Stimulated activated CD4-positive, alpha-beta T cell treated with anti-CD3 and anti-CD28 coated beads, Interleukin-12 subunit alpha, Interleukin-12 subunit beta, amount 100 ng/mL, for 48 hours (primary cell): ENCODE data around the gene CENPP.

Source experiments
- DNase-seq, 3 donors: peaks; one replicate each; pipeline ENCODE4 v3.0.0-alpha.2; 2020; ENCODE audit warnings: low read depth in 2 of 3, low spot score in 1 of 3

The CENPP gene

DNA sequence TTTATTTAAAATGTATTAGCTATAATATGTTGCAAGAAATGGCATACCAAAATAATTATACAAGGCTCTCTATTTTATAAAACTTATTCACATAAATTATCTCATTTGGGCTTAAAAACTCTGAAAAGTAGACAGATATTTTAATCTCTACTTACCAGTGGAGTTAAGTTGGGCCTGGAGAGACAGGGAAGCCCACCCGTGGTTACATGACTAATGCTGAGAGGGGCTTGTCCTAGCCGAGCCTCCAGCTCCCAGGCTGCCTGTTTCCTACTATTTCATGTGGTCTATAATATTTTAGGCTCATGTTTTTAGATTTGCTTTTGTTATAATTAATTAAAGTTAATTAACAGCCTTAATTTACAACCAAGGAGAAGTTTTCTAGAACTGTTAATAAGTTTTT, 177.4 kb downstream of the CENPP start:
- no peak for DNase-seq

DNA sequence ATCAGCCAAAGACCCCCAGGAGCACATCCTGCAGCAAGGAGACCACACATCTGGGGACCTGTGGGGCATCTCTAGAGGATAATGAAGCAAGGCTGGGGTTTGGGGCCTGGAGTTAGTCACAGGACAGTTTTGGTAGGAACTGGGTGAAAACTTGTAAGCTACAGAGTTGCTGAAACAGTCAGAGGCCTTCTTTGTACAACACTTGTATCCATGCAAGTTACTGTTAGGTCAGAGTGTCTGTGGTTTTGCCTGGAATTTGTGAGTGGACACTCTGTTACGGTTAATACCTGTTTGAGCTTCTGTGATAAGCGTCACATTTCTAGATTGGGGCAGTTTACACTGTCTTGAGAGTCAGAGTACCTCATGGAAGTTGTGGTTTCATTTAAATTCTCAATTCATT, 179.1 kb downstream of the CENPP start:
- DNase-seq = no peak

- no peak for DNase-seq
These were observed 180.6 kb downstream of the CENPP start for GRCh38 chr9:92506184-92506857.

DNA sequence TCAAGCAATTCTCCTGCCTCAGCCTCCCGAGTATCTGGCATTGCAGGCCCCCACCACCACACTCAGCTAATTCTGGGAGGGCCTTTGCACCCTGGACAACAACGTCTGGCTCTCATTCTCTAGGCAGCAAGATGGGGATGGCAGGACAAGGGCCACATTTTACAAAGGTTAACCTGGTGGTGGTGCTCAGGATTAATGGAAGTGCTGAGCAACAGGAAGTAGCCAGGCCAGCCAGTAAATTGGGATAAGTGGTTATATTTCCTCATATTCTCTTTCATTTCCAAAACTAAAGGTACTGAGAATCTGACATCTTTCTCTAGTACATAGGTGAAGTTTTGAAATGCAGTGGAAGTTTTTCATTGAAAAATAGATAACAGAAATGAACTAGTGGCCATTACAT, 181.3 kb downstream of the CENPP start:
- no peak for DNase-seq

- no peak for DNase-seq
These were observed 181.7 kb downstream of the CENPP start for GRCh38 chr9:92507496-92507895.

DNA sequence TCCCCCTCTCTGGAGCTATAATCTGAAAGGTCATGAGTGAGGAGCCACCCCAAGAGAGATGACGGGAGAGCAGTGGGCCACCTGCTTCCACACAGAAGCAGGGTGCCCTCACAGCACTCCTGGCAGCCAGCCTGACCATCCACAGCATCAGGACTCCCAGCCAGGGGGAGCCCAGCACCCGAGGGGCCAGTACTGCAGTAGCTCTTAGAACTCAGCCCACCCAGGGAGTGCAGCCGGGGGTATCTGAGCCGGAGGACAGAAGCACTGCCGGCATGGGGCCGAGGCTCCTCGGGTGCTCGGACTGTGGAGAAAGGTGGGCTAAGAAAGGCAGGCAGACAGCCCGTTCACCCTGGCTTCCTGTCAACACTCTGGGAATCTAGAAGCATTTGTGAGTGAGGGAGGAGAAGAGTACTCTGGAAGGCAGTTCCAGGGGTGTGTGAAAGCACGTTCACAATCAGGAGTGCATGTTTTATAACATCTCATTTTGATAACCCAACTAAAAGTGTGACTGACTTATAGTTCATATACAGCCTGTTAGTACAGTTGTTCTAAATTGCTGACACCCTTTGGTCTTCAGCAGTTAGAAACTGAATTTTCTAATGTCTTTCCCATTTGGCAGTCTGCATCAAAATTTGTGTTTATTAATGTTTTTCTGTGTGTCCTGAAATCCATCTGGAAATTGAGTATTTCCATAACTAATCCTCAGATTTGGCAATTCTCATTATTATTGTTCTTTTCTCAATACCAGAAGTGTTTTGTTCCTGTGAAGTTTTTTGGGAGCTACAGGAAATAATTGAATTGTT, 182.5 kb downstream of the CENPP start:
- no peak for DNase-seq

DNA sequence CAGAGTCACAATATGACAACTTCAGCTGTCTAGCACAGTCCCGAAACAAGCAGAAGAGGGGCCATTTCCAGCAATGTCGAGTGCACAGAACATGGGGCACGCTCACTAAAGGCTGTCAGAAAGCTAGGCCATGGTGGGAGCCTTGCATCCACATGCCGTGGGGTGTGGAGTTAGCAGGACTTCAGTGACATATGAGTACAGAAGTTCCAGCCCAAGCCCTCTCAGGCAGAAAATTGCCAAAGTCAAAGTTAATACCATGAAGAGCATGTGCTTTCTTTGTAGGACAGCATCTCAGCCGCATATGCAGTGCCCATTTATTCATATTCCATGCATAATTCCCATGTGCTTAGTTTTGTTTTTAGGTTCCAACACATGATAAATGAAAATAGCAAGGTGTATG, 183.3 kb downstream of the CENPP start:
- no peak for DNase-seq

DNA sequence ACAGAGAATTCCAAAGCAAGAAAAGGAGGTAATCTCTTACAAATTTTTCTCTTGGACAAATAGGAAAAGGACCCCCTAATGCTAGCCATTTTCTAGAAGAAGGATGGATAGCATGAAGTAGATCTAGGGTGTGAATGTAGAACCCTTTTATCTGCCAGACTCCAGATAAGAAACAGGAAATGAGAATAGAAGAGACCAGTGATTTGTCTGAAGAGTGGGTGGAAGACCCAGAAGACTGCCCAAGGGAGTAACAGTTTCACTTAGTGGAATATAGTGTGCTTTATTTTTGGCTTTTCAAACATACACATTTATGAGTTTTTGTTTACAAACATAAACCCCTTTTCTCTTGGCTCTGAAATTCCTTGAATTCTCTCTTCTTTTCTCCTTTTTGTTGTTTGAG, 185.0 kb downstream of the CENPP start:
- DNase-seq = no peak

- DNase-seq = no peak
These were observed 186.9 kb downstream of the CENPP start for GRCh38 chr9:92512622-92513021.

DNA sequence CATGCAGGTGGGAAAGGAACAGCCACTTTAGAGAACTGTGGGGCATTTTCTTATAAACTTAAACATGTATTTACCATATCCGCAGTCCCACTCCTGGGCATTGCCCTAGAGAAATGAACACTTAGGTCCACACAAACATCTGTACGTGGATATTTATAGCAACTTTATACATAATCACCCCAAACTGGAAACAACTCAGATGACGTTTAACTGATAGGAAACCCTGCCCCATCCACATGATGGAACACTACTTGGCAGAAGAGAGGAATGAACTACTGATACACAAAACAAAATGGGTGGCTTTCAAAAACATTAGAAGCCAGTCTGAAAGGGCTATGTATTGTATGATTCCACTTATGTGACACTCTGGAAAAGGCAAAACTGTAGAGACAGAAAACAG, 187.6 kb downstream of the CENPP start:
- no peak for DNase-seq

- no peak for DNase-seq
These were observed 188.9 kb downstream of the CENPP start for GRCh38 chr9:92514635-92515034.

- no peak for DNase-seq
These were observed 190.8 kb downstream of the CENPP start for GRCh38 chr9:92516521-92516920.

- no peak for DNase-seq
These were observed 191.3 kb downstream of the CENPP start for GRCh38 chr9:92517046-92517445.

DNA sequence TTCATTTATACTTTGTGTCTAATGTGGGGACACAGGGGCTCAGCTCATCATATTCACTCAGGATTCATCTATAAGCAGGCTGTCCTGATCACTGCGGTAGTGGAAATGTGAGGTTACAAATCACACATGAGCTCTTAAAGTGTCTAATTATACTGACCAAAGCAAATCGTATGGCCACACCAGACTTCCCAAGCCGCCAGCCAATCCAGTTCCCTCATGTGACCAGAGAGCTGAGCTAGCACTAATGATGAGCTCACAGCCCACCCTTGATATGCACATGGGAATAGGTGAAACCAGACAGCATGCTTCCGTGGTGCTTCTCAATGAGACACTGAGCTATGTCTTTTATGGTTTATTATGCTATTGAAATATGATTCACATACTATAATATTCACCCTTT, 192.4 kb downstream of the CENPP start:
- no peak for DNase-seq

GRCh38 chr9:92520837-92521236, 195.1 kb downstream of the CENPP start:
- DNase-seq = no peak

GRCh38 chr9:92522983-92523970, 197.5 kb downstream of the CENPP start:
- DNase-seq = no peak

DNA sequence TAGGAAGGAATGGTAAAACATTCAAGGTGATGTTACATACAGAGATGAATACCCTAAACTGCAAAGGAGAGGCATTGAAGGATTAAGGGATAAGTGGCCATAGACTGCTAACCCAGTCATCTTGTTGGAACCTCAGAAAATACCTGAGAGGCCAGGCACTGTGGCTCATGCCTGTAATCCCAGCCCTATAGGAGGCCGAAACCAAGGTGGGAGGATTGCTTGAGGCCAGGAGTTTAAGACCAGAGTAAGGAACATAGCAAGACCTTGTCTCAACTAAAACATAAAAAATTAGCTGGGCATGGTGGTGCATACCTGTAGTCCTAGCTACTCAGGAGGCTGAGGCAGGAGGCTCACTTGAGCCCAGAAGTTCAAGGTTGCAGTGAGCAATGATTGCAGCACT, 199.1 kb downstream of the CENPP start:
- no peak for DNase-seq

DNA sequence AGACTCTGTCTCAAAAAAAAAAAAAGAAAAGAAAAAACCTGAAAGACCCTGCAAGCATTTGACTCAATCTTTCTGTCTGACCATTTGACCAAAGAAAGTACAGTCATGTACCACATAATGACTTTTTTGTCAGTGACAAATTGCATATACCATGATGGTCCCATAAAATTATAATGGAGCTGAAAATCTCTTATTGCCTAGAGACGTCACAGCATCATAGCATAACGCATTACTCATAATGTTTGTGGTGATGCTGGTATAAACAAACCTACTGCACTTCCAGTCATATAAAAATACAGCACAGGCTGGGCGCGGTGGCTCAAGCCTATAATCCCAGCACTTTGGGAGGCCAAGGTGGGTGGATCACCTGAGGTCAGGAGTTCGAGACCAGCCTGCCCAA, 199.6 kb downstream of the CENPP start:
- DNase-seq = no peak

DNA sequence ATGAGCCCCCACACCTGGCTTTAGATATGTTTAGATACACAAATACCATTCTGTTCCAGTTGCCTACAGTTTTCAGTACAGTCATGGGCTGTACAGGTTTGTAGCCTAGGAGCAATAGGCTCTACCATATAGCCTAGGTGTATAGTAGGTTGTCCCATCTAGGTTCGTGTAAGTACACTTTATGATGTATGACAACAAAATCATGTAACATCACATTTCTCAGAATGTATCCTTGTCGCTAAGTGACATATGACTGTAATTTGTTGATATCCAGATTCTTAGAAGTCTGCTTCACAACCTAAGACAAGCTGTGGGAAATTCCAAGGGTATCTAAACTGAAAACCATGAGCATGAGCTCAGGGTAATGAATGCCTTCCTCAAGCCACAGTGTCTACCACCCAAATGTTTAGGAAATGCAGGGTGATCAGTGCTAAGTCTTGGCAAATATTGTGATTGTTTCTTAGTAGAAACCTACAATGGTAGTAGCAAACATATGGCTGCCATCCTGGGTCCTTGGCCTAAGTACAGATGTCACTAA, 201.6 kb downstream of the CENPP start:
- no peak for DNase-seq

DNA sequence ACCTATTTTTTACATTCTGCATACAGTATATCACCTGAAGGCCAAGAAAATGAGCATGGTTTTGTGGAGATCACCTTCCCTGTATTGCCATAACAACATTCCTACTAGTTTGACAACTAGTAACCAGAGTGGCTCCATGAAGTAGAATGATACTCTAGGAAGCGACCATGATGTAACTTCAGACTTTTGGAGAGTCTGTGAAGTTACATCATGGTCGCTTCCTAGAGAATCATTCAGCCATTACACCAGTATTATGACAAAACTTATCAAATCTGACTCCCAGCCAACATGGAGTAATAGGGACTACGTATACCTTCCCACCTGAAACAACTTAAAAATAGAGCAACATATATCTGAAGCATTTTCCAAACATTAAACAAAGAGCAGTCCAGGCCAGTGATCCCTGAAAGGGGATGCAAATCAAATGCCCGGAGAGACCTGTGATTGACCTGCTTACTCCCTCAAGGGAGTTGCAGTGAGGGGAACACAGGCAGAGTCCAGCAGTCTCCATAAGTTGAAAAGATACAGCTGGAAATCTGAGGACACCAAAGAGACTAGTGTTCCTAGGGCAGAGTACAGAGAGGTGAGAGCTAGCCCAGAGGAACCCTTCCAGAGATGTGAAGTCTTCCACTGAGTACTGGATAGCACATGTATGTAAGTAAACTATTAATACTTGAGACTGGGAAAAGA, 202.2 kb downstream of the CENPP start:
- DNase-seq = no peak

DNA sequence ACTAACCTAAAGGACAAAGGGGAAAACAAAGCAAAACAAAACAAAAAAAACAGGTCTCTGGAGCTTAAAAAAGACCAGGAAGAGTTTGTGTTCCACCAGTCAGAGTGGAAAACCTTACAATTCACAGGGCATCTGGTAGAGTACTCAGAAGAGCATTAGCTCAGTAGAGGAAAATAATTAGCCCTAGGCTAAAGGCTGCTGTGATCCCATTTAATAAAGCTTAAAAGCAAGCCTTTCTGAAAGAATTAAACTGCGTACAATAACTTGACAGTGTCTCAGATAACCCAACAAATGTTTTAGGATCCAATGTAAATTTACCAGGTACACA, 202.7 kb downstream of the CENPP start:
- no peak for DNase-seq
